ENCODE data around the gene CYCS.
"Not testable (repeated sequence)": the region's sequence is repeated elsewhere in the genome, so short reads cannot be mapped to it uniquely, and the experiment has no call there.

GRCh38 chr7:25082041-25082440 is 43.0 kb downstream of the CYCS start:
- TF ChIP-seq CTCF, POLR2A (IDR thresholded peaks at IDR 0.05): not testable (repeated sequence)
